Measurements from ENCODE around the gene KCNMB2. TPM values are rescaled to one million over a fixed set of nuclear protein-coding genes. Genes with fewer than 3 reads are reported as not detected.
A peak's percentile ranks its signal among the peaks of the same experiment; 100 is the strongest.

Gene KCNMB2
- total RNA-seq, 1 experiment from 2014 or later = not detected

GRCh38 chr3:178680489-178680888, 144.3 kb downstream of the KCNMB2 start:
- no peak overlapping the region for H3K4me3 ChIP-seq (ENCODE audit: low read depth, low read length)
- BruUV-seq (replicated peaks) = no TSS peak
- Mint-ChIP-seq H3K27ac (ENCODE audit: unreplicated experiment) (peak overlapping the region; percentile 9), H3K36me3 (ENCODE audit: insufficient read depth, unreplicated experiment) (no peaks in the 10 kb centered on the region), H3K27me3 (ENCODE audit: insufficient read depth, unreplicated experiment) (no peaks in the 10 kb centered on the region), H3K4me1 (ENCODE audit: low read depth, unreplicated experiment) (peaks cover 11% of the 10 kb centered on the region), H3K4me3 (ENCODE audit: unreplicated experiment) (no peak overlapping the region), H3K9me3 (ENCODE audit: unreplicated experiment) (no peaks in the 10 kb centered on the region)
- H3K27me3 ChIP-seq (replicated peaks; ENCODE audit: control insufficient read depth, insufficient read depth, low read length) = no peaks in the 10 kb centered on the region
- peaks cover 14% of the 10 kb centered on the region; the same call in 1 of the 2 replicates for H3K4me1 ChIP-seq
- no peaks in the 10 kb centered on the region for H3K9me3 ChIP-seq
- intact Hi-C loops (cut with micrococcal nuclease; ENCODE audit: unreplicated experiment) = no loop called here
- ChIA-PET CTCF (interaction anchor here (0.6 kb wide), 1 partner anchor 25 kb away, joined by 3 read pairs; no protein-coding TSS in a partner anchor), POLR2A (interaction anchor here (0.6 kb wide), 1 partner anchor 34 kb away, joined by 3 read pairs; no protein-coding TSS in a partner anchor)
- no peak for TF ChIP-seq CTCF (IDR thresholded peaks at IDR 0.05; ENCODE audit: insufficient read depth in 1 of 2, low read depth in 1 of 2, low read length in 1 of 2, severe bottlenecking in 1 of 2, unreplicated experiment in 1 of 2)
- no peaks in the 10 kb centered on the region for H3K36me3 ChIP-seq (ENCODE audit: control insufficient read depth, insufficient read depth, low read length)
- DNase-seq = no peak

- H3K4me3 Mint-ChIP-seq (ENCODE audit: unreplicated experiment) = no peak overlapping the region
- H3K4me1 ChIP-seq = peaks cover 14% of the 10 kb centered on the region; the same call in 1 of the 2 replicates
- CTCF ChIA-PET = no interaction called here
- peaks cover 2% of the 10 kb centered on the region for H3K9me3 Mint-ChIP-seq (ENCODE audit: unreplicated experiment)
- BruUV-seq (replicated peaks) = no TSS peak
- no peak for TF ChIP-seq CTCF (IDR thresholded peaks at IDR 0.05; ENCODE audit: insufficient read depth in 1 of 2, low read depth in 1 of 2, low read length in 1 of 2, severe bottlenecking in 1 of 2, unreplicated experiment in 1 of 2)
- no peaks in the 10 kb centered on the region for H3K27me3 Mint-ChIP-seq (ENCODE audit: insufficient read depth, unreplicated experiment)
- POLR2A ChIA-PET = no interaction called here
- H3K36me3 ChIP-seq (ENCODE audit: control insufficient read depth, insufficient read depth, low read length) = no peaks in the 10 kb centered on the region
- intact Hi-C loops (cut with micrococcal nuclease; ENCODE audit: unreplicated experiment) = no loop called here
- no peaks in the 10 kb centered on the region for H3K27me3 ChIP-seq (replicated peaks; ENCODE audit: control insufficient read depth, insufficient read depth, low read length)
- H3K9me3 ChIP-seq = no peaks in the 10 kb centered on the region
- no peak overlapping the region for H3K4me3 ChIP-seq (ENCODE audit: low read depth, low read length)
- no peak overlapping the region for H3K27ac Mint-ChIP-seq (ENCODE audit: unreplicated experiment)
- H3K4me1 Mint-ChIP-seq (ENCODE audit: low read depth, unreplicated experiment) = peaks cover 9% of the 10 kb centered on the region
- no peaks in the 10 kb centered on the region for H3K36me3 Mint-ChIP-seq (ENCODE audit: insufficient read depth, unreplicated experiment)
- DNase-seq = peak; percentile 32 to 49
These were observed 148.8 kb downstream of the KCNMB2 start for GRCh38 chr3:178684881-178685590.

- H3K9me3 ChIP-seq = no peaks in the 10 kb centered on the region
- CTCF ChIA-PET = no interaction called here
- BruUV-seq (replicated peaks) = no TSS peak
- H3K36me3 ChIP-seq (ENCODE audit: control insufficient read depth, insufficient read depth, low read length) = no peaks in the 10 kb centered on the region
- Mint-ChIP-seq H3K9me3 (ENCODE audit: unreplicated experiment) (peaks cover 8% of the 10 kb centered on the region), H3K27ac (ENCODE audit: unreplicated experiment) (no peak overlapping the region), H3K27me3 (ENCODE audit: insufficient read depth, unreplicated experiment) (no peaks in the 10 kb centered on the region), H3K4me3 (ENCODE audit: unreplicated experiment) (no peak overlapping the region), H3K36me3 (ENCODE audit: insufficient read depth, unreplicated experiment) (no peaks in the 10 kb centered on the region), H3K4me1 (ENCODE audit: low read depth, unreplicated experiment) (peaks cover 4% of the 10 kb centered on the region)
- H3K4me3 ChIP-seq (ENCODE audit: low read depth, low read length) = no peak overlapping the region
- DNase-seq = no peak
- no peaks in the 10 kb centered on the region for H3K27me3 ChIP-seq (replicated peaks; ENCODE audit: control insufficient read depth, insufficient read depth, low read length)
- H3K4me1 ChIP-seq = peaks cover 11% of the 10 kb centered on the region; the same call in 1 of the 2 replicates
- TF ChIP-seq CTCF (IDR thresholded peaks at IDR 0.05; ENCODE audit: insufficient read depth in 1 of 2, low read depth in 1 of 2, low read length in 1 of 2, severe bottlenecking in 1 of 2, unreplicated experiment in 1 of 2) = no peak
- intact Hi-C loops (cut with micrococcal nuclease; ENCODE audit: unreplicated experiment) = no loop called here
- POLR2A ChIA-PET = no interaction called here
These were observed 149.3 kb downstream of the KCNMB2 start for GRCh38 chr3:178685591-178685906.

Measured in Caco-2 (cell line).